ENCODE results near the gene CDK6. TPM values are rescaled to one million over a fixed set of nuclear protein-coding genes. Genes with fewer than 3 reads are reported as not detected.

CDK6 gene
- total RNA-seq, 4 donors from 2014 or later = 9.5 to 21.4 (median 15.9) TPM

DNA sequence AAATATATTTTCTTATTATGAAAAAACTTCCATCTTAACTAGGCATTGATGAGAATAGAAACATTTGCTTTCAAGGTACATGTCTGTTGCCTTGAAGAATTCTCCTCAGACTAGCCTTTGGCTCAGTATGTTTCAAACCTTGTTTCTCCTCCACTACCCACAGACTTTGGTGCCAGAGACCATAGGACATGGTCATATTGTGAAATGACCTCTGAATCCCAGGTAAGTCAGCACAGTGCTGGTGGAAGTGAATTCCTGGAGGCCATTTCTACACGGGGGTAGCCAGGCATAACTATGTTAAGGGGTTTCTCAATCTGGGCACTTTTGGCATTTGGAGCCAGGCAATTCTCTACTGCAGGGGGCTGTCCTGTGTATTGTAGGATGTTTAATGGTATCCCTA lies 133.8 kb downstream of the CDK6 start:
- TF ChIP-seq, protein P1, sequence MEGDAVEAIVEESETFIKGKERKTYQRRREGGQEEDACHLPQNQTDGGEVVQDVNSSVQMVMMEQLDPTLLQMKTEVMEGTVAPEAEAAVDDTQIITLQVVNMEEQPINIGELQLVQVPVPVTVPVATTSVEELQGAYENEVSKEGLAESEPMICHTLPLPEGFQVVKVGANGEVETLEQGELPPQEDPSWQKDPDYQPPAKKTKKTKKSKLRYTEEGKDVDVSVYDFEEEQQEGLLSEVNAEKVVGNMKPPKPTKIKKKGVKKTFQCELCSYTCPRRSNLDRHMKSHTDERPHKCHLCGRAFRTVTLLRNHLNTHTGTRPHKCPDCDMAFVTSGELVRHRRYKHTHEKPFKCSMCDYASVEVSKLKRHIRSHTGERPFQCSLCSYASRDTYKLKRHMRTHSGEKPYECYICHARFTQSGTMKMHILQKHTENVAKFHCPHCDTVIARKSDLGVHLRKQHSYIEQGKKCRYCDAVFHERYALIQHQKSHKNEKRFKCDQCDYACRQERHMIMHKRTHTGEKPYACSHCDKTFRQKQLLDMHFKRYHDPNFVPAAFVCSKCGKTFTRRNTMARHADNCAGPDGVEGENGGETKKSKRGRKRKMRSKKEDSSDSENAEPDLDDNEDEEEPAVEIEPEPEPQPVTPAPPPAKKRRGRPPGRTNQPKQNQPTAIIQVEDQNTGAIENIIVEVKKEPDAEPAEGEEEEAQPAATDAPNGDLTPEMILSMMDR (IDR thresholded peaks at IDR 0.05; ENCODE audit: low read depth) = no peak

DNA sequence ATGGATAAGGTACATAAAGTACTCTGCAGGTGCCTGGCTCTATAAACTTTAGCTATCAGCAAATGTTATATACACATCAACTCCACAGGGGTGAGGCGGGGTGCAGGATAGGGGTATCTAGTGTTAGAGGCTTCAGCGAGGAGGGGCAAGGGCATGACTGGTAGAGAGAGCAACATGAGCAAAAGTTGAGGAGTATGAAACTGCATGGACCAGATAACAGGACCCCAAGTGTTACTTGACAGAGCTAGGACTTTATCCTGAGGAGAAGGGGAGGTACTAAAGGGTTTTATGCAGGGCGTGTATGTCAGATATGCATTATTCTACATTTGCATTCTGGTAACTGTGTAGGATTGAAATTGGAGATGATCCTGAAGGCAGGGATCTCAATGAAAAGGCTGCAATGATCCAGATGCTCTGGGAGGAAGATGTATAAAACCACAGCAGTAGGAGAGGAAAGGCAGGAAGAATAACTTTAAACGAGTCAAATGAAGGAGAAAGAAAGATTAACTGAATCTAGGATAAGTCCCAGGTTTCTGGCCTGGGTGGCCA lies 136.3 kb downstream of the CDK6 start:
- TF ChIP-seq, protein P1 (IDR thresholded peaks at IDR 0.05; ENCODE audit: low read depth) = no peak

DNA sequence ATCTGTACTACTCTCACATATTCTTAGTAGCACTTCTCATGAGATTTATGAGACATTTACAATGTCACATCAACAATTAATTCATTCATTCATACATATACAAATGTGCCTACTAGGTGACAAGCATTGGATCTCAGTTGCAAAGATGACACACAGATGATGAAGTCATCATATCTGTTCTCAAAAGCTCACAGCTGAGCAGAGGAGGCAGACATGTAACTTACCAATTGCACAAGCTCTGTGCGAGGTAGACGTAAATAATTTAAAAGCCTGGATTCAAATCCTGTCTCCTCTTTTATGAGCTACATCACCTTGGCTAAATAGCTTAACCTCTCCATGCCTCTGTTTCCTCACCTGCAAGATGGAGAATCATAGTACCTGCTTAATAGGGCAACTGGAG lies 136.8 kb downstream of the CDK6 start:
- TF ChIP-seq, protein P1 (IDR thresholded peaks at IDR 0.05; ENCODE audit: low read depth) = no peak

DNA sequence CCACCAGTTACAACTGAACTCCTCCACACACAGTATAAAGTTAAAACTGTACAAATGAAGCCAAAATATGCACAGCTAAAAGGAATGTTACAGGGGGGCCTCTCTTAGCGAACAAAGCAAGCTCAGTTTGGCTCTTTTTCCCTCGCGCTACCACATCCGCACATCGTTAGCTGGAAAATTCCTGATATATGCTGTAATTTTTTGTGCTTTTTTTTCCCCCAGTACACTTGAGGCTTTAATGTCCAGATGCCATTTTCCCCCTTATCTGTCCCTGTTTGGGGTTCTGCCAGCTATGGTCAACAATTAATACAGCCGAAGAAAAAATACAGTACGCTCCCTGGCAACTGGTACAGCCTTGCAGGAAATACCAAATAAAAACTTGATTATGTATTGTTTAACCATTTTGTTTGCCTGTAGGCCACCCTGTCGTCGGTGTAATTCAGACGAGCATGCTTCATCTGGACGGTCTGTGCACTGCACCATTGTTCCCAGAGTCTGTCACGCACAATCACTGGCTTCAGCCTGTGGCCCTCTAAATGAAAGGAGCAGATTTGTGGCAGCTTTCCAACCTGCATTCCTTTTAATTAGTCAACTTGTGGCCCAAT lies 138.0 kb downstream of the CDK6 start:
- TF ChIP-seq, protein P1 (IDR thresholded peaks at IDR 0.05; ENCODE audit: low read depth) = no peak

DNA sequence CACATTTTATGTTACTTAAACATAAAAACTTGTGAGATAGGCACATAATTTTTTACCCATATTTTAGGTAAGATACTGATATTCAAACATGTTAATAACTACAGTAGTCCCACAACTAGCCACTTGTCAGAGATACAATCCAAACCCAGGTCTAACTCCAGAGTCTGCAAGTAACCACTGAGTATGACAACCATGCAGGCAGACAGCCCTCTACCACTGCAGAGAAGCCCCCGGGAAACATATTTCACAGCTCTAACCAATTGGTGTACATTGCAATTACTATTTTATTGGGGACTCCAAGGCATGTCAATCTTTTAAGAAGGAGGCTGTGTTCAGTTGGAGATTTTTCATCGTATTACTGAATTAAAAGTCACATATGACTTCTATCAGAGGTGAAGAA lies 139.0 kb downstream of the CDK6 start:
- TF ChIP-seq, protein P1 (IDR thresholded peaks at IDR 0.05; ENCODE audit: low read depth) = no peak

DNA sequence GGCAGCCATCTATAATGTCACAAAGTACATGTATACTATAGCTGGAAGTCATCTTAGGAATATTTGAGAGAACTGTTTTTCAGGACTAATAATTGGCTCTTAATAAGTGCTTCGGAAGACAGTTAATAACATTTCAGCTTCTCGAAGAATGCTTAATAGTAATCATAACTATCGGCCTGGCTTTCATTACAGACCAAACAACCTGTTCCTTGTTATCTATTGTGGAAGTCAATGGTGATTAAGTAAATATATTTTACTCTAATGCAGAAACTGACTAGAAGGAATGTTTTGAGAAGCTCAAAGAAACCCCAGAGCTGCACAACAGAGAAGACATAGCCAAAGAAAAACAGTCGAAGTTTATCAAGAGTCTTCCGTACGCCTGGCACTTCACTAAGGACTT lies 139.4 kb downstream of the CDK6 start:
- TF ChIP-seq, protein P1 (IDR thresholded peaks at IDR 0.05; ENCODE audit: low read depth) = no peak

DNA sequence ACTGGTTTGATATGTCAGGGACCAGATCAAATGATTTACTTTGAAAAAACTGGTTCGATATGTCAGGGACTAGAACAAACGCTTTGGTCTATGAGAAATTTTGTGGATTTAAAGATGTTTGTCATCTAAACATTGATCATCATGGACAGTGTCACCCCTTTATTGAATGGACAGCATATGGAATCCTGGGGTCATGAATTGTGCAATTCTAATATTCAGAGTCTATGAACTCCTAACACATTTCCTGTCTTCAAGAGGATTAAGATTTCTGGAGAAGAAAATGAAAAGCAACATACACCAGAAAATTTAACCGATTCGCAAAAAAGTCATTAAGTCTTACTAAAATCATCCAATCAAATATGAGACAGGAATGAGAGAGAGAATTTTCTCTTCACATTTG lies 139.8 kb downstream of the CDK6 start:
- TF ChIP-seq, protein P1 (IDR thresholded peaks at IDR 0.05; ENCODE audit: low read depth) = no peak
